Lower leg skin (tissue), 4 donors: ENCODE data around the gene STX1B. TPM values are rescaled to one million over a fixed set of nuclear protein-coding genes. Genes with fewer than 3 reads are reported as not detected.
A peak's percentile ranks its signal among the peaks of the same experiment; 100 is the strongest.

Source experiments
- DNase-seq, 2 donors: peaks; one replicate each; pipeline ENCODE4 v3.0.0-alpha.2; 2019; ENCODE audit warnings: low spot score in 2 of 2
- H3K4me3 ChIP-seq: fragments of 200-600 bp; sonication (generic); 2 replicates; pipeline ENCODE4 v1.5.1; 2017; ENCODE audit warnings: mild to moderate bottlenecking, low read depth; ENCODE audit not compliant: poor library complexity, severe bottlenecking
- CTCF ChIP-seq, 3 donors: fragments of 450-650 bp; IDR thresholded peaks; one replicate each; pipeline ENCODE4 v1.5.1; 2016; ENCODE audit warnings: antibody characterized with exemption in 3 of 3, mild to moderate bottlenecking in 3 of 3, moderate library complexity in 2 of 3
- POLR2A ChIP-seq, 2 donors: fragments of 450-650 bp; IDR thresholded peaks; one replicate each; pipeline ENCODE4 v1.6.1; 2016 to 2017; ENCODE audit warnings: antibody characterized with exemption in 2 of 2, mild to moderate bottlenecking in 1 of 2, moderate library complexity in 1 of 2
- WGBS, 2 donors: methylation state at CpG; one replicate each; pipeline ENCODE4 v1.1.5; 2018; 5-methylcytosine and 5-hydroxymethylcytosine counted together
- intact Hi-C: fragments of 100-400 bp; cut with DNase I; formaldehyde crosslinking; loops from one replicate; pipeline ENCODE4 v1.15.0; 2023; ENCODE audit warnings: low total_unique reads
- total RNA-seq, 4 donors: library from RNA; depleted of rRNA; stranded (reverse); fragments of >200 nt; gene quantifications; one replicate each; pipeline ENCODE4 v1.1.0, GENCODE V29; 2016

The STX1B gene
- total RNA-seq, 4 donors from 2014 or later: 0.32 to 1.4 (median 0.44) TPM

GRCh38 chr16:31032736-31033708 lies 22.6 kb upstream of the STX1B start, which contains the start of gene STX4:
TSS of gene STX4 (plus strand) at chr16:31033558. CDS start at chr16:31033806, 248 bp downstream.
- intact Hi-C loops: no loop called here
- TF ChIP-seq POLR2A (IDR thresholded peaks at IDR 0.05): no peak
- no peak for TF ChIP-seq CTCF (IDR thresholded peaks at IDR 0.05)
- peak within 1 kb of the TSS; percentile 93 for H3K4me3 ChIP-seq
- WGBS, 2 donors: 1% methylated on average over 31 to 74 of the region's 75 CpGs
- peak; percentile 98 to 100 for DNase-seq

GRCh38 chr16:31031276-31031675 lies 20.8 kb upstream of the STX1B start:
- no peak overlapping the region for H3K4me3 ChIP-seq
- intact Hi-C loops: no loop called here
- TF ChIP-seq CTCF (IDR thresholded peaks at IDR 0.05): no peak
- WGBS, 2 donors: 82 to 86% methylated on average over 4 of the region's 4 CpGs
- no peak for DNase-seq

GRCh38 chr16:31029272-31029671 lies 18.8 kb upstream of the STX1B start:
- no peak overlapping the region for H3K4me3 ChIP-seq
- no peak for TF ChIP-seq POLR2A (IDR thresholded peaks at IDR 0.05)
- TF ChIP-seq CTCF (IDR thresholded peaks at IDR 0.05): no peak
- 64 to 68% methylated on average over 5 of the region's 5 CpGs for WGBS, 2 donors
- no peak for DNase-seq
- intact Hi-C loops: no loop called here

- no peak overlapping the region for H3K4me3 ChIP-seq
- WGBS, 2 donors: 76 to 77% methylated on average over 5 of the region's 5 CpGs
- intact Hi-C loops: no loop called here
- TF ChIP-seq CTCF (IDR thresholded peaks at IDR 0.05) (no peak), POLR2A (IDR thresholded peaks at IDR 0.05) (no peak)
- DNase-seq: no peak
Measured at GRCh38 chr16:31025339-31025738, 14.9 kb upstream of the STX1B start.

- DNase-seq: no peak
- TF ChIP-seq POLR2A (IDR thresholded peaks at IDR 0.05) (no peak), CTCF (IDR thresholded peaks at IDR 0.05) (no peak)
- no peak overlapping the region for H3K4me3 ChIP-seq
- WGBS, 2 donors: 53 to 69% methylated on average over 6 of the region's 6 CpGs
- intact Hi-C loops: no loop called here
Measured at GRCh38 chr16:31023627-31024226, 13.3 kb upstream of the STX1B start.
